OCI-LY1 (cell line): Measurements from ENCODE around the gene ALPI.

Experiments
- H2AFZ ChIP-seq: fragments of 200-600 bp; sonication (generic), shearing (Covaris generic); 2 replicates; pipeline ENCODE4 v1.6.0; 2014; ENCODE audit warnings: antibody characterized with exemption, mild to moderate bottlenecking, low read length
- H3F3A ChIP-seq: fragments of 200-600 bp; sonication (generic), shearing (Covaris generic); 2 replicates; pipeline ENCODE4 v1.6.0; 2014; ENCODE audit warnings: mild to moderate bottlenecking, antibody characterized with exemption, low read length, moderate library complexity; ENCODE audit not compliant: insufficient read depth
- H3K27ac ChIP-seq: fragments of 200-600 bp; sonication (generic); 2 replicates; pipeline ENCODE4 v1.5.1; 2014; ENCODE audit warnings: low read length, mixed run types, mild to moderate bottlenecking, low read depth; ENCODE audit not compliant: poor library complexity, severe bottlenecking
- H3K27me3 ChIP-seq: fragments of 200-600 bp; sonication (generic); 2 replicates; pipeline ENCODE4 v1.6.0; 2014; ENCODE audit warnings: antibody characterized with exemption, mild to moderate bottlenecking, low read length, moderate library complexity; ENCODE audit not compliant: insufficient read depth
- H3K36me3 ChIP-seq: fragments of 200-600 bp; sonication (generic); 2 replicates; pipeline ENCODE4 v1.6.1; 2014; ENCODE audit warnings: mild to moderate bottlenecking, antibody characterized with exemption, low read length, moderate library complexity, mixed read lengths; ENCODE audit not compliant: insufficient read depth
- H3K4me1 ChIP-seq: fragments of 200-600 bp; sonication (generic); 2 replicates; pipeline ENCODE4 v1.5.1; 2014; ENCODE audit warnings: mild to moderate bottlenecking, low read length, moderate library complexity; ENCODE audit not compliant: insufficient read depth, severe bottlenecking
- H3K4me2 ChIP-seq: fragments of 200-600 bp; sonication (generic), shearing (Covaris generic); 2 replicates; pipeline ENCODE4 v1.6.1; 2014; ENCODE audit warnings: low read length
- H3K4me3 ChIP-seq: fragments of 200-600 bp; sonication (generic); 2 replicates; pipeline ENCODE4 v1.5.1; 2014; ENCODE audit warnings: low read length, low read depth, mild to moderate bottlenecking, mixed read lengths; ENCODE audit not compliant: poor library complexity, severe bottlenecking
- H3K79me2 ChIP-seq: fragments of 200-600 bp; shearing (Covaris generic); 2 replicates; pipeline ENCODE4 v1.6.1; 2016; ENCODE audit warnings: mixed run types, low read length, mixed read lengths; ENCODE audit not compliant: insufficient read depth
- H3K9ac ChIP-seq: fragments of 200-600 bp; sonication (generic), shearing (Covaris generic); 2 replicates; pipeline ENCODE4 v1.6.1; 2014; ENCODE audit warnings: mild to moderate bottlenecking, low read length, mixed read lengths
- H3K9me2 ChIP-seq: fragments of 200-600 bp; sonication (generic), shearing (Covaris generic); 2 replicates; pipeline ENCODE4 v1.6.1; 2014; ENCODE audit warnings: low read depth, mild to moderate bottlenecking, low read length, mixed read lengths
- H3K9me3 ChIP-seq: fragments of 200-600 bp; shearing (Covaris generic); 2 replicates; pipeline ENCODE4 v1.6.1; 2014; ENCODE audit warnings: low read length, mixed read lengths
- H4K20me1 ChIP-seq: fragments of 200-600 bp; sonication (generic), shearing (Covaris generic); 2 replicates; pipeline ENCODE4 v1.6.0; 2016; ENCODE audit warnings: mild to moderate bottlenecking, low read length; ENCODE audit not compliant: insufficient read depth
- EZH2 ChIP-seq: fragments of 200-600 bp; sonication (generic), shearing (Covaris generic); IDR thresholded peaks from 2 replicates; pipeline ENCODE4 v1.8.0; 2017; ENCODE audit warnings: borderline replicate concordance, mixed run types, mild to moderate bottlenecking, antibody characterized with exemption, low read length, moderate library complexity, mixed read lengths
- TF ChIP-seq, protein P1 (sequence below): fragments of 200-600 bp; sonication (generic), shearing (Covaris generic); IDR thresholded peaks from 2 replicates; pipeline ENCODE4 v1.5.1; 2017; ENCODE audit warnings: mild to moderate bottlenecking, antibody characterized with exemption, low read length, moderate library complexity, mixed read lengths

ALPI gene

DNA sequence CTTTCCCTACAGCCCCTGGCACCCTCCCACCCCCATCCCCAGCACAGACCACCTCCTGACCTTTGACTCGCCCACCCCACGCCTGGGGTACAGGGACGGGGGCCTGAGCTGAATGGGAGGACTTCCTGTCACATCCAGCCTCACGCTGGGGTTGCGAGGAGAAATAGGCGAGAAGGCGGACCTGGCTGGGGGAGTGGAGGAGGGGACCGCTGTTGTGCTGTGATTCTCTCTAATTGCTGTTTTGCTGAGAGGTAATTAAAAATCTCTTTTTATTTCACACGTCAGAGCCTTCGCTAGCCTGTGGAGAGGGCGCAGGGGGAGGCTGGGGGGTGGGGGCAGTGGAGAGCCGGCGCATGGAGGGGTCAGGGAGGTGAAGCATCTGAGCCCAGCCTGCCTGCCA, 41.4 kb downstream of the ALPI start:
- H3K9ac ChIP-seq, result no peak overlapping the region
- no peaks in the 10 kb centered on the region for H3F3A ChIP-seq
- H3K9me3 ChIP-seq, result no peaks in the 10 kb centered on the region
- H3K4me3 ChIP-seq, result no peak overlapping the region
- no peaks in the 10 kb centered on the region for H3K79me2 ChIP-seq
- TF ChIP-seq EZH2, result no peak
- TF ChIP-seq, protein P1, sequence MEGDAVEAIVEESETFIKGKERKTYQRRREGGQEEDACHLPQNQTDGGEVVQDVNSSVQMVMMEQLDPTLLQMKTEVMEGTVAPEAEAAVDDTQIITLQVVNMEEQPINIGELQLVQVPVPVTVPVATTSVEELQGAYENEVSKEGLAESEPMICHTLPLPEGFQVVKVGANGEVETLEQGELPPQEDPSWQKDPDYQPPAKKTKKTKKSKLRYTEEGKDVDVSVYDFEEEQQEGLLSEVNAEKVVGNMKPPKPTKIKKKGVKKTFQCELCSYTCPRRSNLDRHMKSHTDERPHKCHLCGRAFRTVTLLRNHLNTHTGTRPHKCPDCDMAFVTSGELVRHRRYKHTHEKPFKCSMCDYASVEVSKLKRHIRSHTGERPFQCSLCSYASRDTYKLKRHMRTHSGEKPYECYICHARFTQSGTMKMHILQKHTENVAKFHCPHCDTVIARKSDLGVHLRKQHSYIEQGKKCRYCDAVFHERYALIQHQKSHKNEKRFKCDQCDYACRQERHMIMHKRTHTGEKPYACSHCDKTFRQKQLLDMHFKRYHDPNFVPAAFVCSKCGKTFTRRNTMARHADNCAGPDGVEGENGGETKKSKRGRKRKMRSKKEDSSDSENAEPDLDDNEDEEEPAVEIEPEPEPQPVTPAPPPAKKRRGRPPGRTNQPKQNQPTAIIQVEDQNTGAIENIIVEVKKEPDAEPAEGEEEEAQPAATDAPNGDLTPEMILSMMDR, result no peak
- H3K9me2 ChIP-seq, result no peaks in the 10 kb centered on the region
- no peak overlapping the region for H3K27ac ChIP-seq
- H3K4me1 ChIP-seq, result no peaks in the 10 kb centered on the region
- H4K20me1 ChIP-seq, result no peaks in the 10 kb centered on the region
- H3K36me3 ChIP-seq, result no peaks in the 10 kb centered on the region
- H3K27me3 ChIP-seq, result no peaks in the 10 kb centered on the region; the same call in none of the 2 replicates
- no peak overlapping the region for H3K4me2 ChIP-seq
- no peak overlapping the region for H2AFZ ChIP-seq

DNA sequence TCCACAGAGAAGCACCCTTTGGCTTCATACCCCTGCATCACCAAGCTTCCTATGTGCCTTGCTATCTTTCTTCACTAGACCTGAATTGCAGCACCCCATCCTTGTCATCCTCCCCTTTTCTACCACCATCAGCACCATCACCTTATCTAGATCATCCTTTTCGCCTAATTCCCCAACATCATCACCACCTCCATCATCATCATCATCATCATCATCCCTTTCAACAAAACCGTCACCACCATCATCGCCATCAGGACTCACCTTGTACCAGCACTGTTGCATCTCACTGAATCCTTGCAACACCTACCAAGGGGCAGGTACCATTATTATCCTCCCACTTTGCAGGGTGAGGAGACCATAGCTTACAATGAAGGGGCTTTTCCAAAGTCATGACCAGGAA, 42.5 kb downstream of the ALPI start:
- Histone ChIP-seq H3K27me3 (no peaks in the 10 kb centered on the region; the same call in none of the 2 replicates), H3F3A (no peaks in the 10 kb centered on the region), H3K79me2 (no peaks in the 10 kb centered on the region), H3K4me1 (no peaks in the 10 kb centered on the region), H3K9me2 (no peaks in the 10 kb centered on the region), H3K36me3 (no peaks in the 10 kb centered on the region), H4K20me1 (no peaks in the 10 kb centered on the region), H3K27ac (no peak overlapping the region), H3K4me2 (no peak overlapping the region), H2AFZ (no peak overlapping the region), H3K4me3 (no peak overlapping the region), H3K9ac (no peak overlapping the region), H3K9me3 (no peaks in the 10 kb centered on the region)
- TF ChIP-seq, protein P1, result no peak
- TF ChIP-seq EZH2, result no peak

- Histone ChIP-seq H3K4me3 (no peak overlapping the region), H3K79me2 (no peaks in the 10 kb centered on the region), H3F3A (no peaks in the 10 kb centered on the region), H4K20me1 (no peaks in the 10 kb centered on the region), H3K4me2 (no peak overlapping the region), H3K9ac (no peak overlapping the region), H2AFZ (no peak overlapping the region), H3K9me2 (no peaks in the 10 kb centered on the region), H3K27ac (no peak overlapping the region), H3K27me3 (no peaks in the 10 kb centered on the region; the same call in none of the 2 replicates), H3K4me1 (no peaks in the 10 kb centered on the region), H3K9me3 (no peaks in the 10 kb centered on the region), H3K36me3 (no peaks in the 10 kb centered on the region)
- TF ChIP-seq, protein P1, result no peak
- no peak for TF ChIP-seq EZH2
Observed at GRCh38 chr2:232501331-232501771, 45.4 kb downstream of the ALPI start.
